ENCODE data around the gene PLCD1. TPM values are rescaled to one million over a fixed set of nuclear protein-coding genes. Genes with fewer than 3 reads are reported as not detected.

PLCD1 gene
- total RNA-seq, 6 donors from 2014 or later = 20.8 to 80.1 (median 36.1) TPM

DNA sequence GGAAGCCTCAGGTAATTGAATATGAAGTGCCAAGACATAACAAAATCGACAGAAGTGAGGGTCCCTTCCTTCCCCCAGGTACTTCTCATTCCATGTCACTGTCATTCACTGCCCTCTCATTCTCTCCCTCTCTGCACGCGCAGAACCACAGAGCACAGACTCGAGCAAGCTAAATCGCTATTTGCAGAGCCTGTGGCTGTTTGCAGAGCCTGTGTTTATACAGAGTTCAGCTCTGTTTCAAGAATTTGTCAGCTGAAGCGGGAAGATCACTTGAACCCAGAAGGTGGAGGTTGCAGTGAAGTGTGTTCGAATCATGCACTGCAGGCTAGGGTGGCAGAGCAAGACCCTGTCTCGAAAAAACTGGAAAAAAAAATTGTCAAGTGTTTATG, 36.4 kb downstream of the PLCD1 start:
- peak overlapping the region; percentile 66 to 83 (median 81) for H3K27ac ChIP-seq
- H3K4me1 ChIP-seq = peaks cover 23 to 41% (median 35%) of the 10 kb centered on the region in 4 donors
- no peak overlapping the region for H3K4me3 ChIP-seq
- TF ChIP-seq EP300 (IDR thresholded peaks at IDR 0.05) (no peak), POLR2A (IDR thresholded peaks at IDR 0.05) (no peak), POLR2AphosphoS5 (IDR thresholded peaks at IDR 0.05) (no peak)
- TF ChIP-seq, protein P1, sequence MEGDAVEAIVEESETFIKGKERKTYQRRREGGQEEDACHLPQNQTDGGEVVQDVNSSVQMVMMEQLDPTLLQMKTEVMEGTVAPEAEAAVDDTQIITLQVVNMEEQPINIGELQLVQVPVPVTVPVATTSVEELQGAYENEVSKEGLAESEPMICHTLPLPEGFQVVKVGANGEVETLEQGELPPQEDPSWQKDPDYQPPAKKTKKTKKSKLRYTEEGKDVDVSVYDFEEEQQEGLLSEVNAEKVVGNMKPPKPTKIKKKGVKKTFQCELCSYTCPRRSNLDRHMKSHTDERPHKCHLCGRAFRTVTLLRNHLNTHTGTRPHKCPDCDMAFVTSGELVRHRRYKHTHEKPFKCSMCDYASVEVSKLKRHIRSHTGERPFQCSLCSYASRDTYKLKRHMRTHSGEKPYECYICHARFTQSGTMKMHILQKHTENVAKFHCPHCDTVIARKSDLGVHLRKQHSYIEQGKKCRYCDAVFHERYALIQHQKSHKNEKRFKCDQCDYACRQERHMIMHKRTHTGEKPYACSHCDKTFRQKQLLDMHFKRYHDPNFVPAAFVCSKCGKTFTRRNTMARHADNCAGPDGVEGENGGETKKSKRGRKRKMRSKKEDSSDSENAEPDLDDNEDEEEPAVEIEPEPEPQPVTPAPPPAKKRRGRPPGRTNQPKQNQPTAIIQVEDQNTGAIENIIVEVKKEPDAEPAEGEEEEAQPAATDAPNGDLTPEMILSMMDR (IDR thresholded peaks at IDR 0.05) = no peak
- no peaks in the 10 kb centered on the region for H3K9me3 ChIP-seq
- no peaks in the 10 kb centered on the region for H3K27me3 ChIP-seq
- ATAC-seq (ENCODE audit: low FRiP score in 2 of 2) (no peak), DNase-seq (no peak)
- H3K36me3 ChIP-seq = no peaks in the 10 kb centered on the region
- 53 to 71% methylated on average over 8 of the region's 8 CpGs for WGBS, 2 donors

DNA sequence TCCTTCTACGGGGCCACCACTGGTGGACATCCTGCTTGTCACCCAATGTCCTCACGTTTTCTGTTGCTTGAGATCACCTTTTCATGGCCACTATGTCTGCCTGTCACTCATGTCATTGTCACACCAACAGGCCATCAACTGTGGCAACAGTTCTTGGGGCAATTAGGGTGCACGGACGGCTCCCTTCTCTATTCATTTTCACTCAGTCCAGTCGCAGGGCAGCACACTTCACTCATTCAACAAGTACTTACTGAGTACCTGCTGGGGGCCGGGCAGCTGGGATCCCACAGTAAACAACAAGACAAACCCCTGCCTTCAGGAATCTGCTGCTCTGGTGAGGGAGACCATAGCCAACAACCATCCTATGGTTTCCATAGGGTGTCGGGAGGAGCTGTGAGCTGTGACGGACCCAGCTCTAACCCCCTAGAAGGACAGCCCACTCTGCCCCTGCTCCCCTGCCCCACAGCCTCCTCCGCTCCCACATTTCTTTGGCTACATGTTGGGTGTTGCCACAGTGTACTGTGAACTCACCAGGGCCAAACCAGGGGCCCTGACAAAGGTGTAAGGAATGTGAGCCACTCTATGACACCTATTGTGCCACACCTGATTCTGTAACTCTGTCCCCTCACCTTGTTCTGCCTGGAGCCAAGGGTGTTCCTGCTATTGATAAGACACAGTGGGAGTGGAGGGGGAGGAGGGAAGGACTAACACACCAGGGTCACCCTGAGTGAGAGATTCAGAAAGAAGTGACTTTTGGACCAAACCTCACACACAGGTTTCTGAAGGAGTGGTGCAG, 37.0 kb downstream of the PLCD1 start:
- no peaks in the 10 kb centered on the region for H3K9me3 ChIP-seq
- ATAC-seq (ENCODE audit: low FRiP score in 2 of 2) = peak in 1 of 2 donors; percentile 61
- WGBS, 2 donors = 84 to 91% methylated on average over 5 to 9 of the region's 9 CpGs
- TF ChIP-seq, protein P1 (IDR thresholded peaks at IDR 0.05) = no peak
- no peak for TF ChIP-seq EP300 (IDR thresholded peaks at IDR 0.05)
- peak in 1 of 4 donors; percentile 34 for TF ChIP-seq POLR2A (IDR thresholded peaks at IDR 0.05)
- no peak for TF ChIP-seq POLR2AphosphoS5 (IDR thresholded peaks at IDR 0.05)
- peaks cover 18 to 41% (median 33%) of the 10 kb centered on the region in 4 donors for H3K4me1 ChIP-seq
- H3K36me3 ChIP-seq = no peaks in the 10 kb centered on the region
- DNase-seq = peak in 1 of 2 donors; percentile 66
- H3K27me3 ChIP-seq = no peaks in the 10 kb centered on the region
- no peak overlapping the region for H3K4me3 ChIP-seq
- peak overlapping the region in 3 of 4 donors; percentile 66 to 83 (median 83) for H3K27ac ChIP-seq

DNA sequence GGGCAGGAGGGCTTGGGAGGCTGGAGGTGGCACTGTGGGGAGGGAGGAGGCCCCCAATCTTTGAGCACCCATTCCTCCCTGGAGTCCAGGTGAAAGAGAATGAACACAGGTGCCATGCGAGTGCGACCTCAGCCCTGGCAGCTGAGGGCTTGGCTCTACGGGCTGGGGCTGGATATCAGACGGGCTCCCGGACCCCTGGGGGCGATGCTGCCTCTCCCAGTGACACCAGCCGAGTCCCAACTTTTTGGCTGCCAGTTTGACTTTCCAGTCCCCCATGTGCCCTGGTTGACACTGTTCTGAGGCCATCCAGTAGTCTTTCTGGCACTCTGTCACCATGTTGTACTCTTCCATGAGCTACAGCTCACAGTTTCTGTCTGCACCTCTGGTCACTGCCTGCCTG, 37.6 kb downstream of the PLCD1 start:
- TF ChIP-seq EP300 (IDR thresholded peaks at IDR 0.05) = no peak
- TF ChIP-seq POLR2A (IDR thresholded peaks at IDR 0.05) = no peak
- no peak for TF ChIP-seq POLR2AphosphoS5 (IDR thresholded peaks at IDR 0.05)
- TF ChIP-seq, protein P1 (IDR thresholded peaks at IDR 0.05) = no peak
- Histone ChIP-seq H3K27me3 (no peaks in the 10 kb centered on the region), H3K36me3 (no peaks in the 10 kb centered on the region), H3K9me3 (no peaks in the 10 kb centered on the region), H3K4me3 (peak overlapping the region in 1 of 4 donors; percentile 36), H3K27ac (peak overlapping the region in 3 of 4 donors; percentile 32 to 83 (median 66)), H3K4me1 (peaks cover 19 to 40% (median 30%) of the 10 kb centered on the region in 4 donors)
- DNase-seq (peak in 1 of 2 donors; percentile 19), ATAC-seq (ENCODE audit: low FRiP score in 2 of 2) (no peak)
- 86 to 87% methylated on average over 7 of the region's 7 CpGs for WGBS, 2 donors

DNA sequence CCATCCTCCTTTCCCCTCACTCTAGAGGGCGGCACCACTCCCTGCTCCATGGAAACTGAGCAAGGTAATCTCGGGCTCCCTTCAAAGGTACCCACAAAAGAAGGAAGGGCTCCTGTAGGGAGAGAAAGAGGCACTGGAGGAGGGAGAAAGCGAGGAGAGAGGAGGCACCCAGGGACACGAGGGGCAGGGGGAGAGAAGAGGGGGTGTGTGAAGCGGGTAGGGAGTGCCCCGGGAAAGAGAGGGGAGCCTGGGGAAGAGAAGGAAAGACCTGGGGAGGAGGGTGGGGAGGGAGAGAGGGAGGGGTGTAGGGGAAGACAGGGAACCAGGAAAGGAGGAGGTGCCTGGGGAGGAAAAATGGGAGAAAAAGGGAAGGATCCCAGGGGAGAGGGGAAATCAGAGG, 38.3 kb downstream of the PLCD1 start:
- WGBS, 2 donors = 33 to 48% methylated on average over 5 to 6 of the region's 6 CpGs
- H3K9me3 ChIP-seq = no peaks in the 10 kb centered on the region
- DNase-seq (no peak), ATAC-seq (ENCODE audit: low FRiP score in 2 of 2) (no peak)
- TF ChIP-seq POLR2A (IDR thresholded peaks at IDR 0.05) (no peak), POLR2AphosphoS5 (IDR thresholded peaks at IDR 0.05) (no peak), EP300 (IDR thresholded peaks at IDR 0.05) (no peak)
- TF ChIP-seq, protein P1 (IDR thresholded peaks at IDR 0.05) = no peak
- H3K4me3 ChIP-seq = peak overlapping the region in 3 of 4 donors; percentile 14 to 36 (median 15)
- H3K27ac ChIP-seq = peak overlapping the region in 2 of 4 donors; percentile 66 to 83
- no peaks in the 10 kb centered on the region for H3K27me3 ChIP-seq
- H3K4me1 ChIP-seq = peaks cover 19 to 47% (median 34%) of the 10 kb centered on the region in 4 donors
- no peaks in the 10 kb centered on the region for H3K36me3 ChIP-seq
